ENCODE data around the gene COBLL1.

GRCh38 chr2:164773635-164774034, 68.0 kb downstream of the COBLL1 start:
- TF ChIP-seq, protein P1, sequence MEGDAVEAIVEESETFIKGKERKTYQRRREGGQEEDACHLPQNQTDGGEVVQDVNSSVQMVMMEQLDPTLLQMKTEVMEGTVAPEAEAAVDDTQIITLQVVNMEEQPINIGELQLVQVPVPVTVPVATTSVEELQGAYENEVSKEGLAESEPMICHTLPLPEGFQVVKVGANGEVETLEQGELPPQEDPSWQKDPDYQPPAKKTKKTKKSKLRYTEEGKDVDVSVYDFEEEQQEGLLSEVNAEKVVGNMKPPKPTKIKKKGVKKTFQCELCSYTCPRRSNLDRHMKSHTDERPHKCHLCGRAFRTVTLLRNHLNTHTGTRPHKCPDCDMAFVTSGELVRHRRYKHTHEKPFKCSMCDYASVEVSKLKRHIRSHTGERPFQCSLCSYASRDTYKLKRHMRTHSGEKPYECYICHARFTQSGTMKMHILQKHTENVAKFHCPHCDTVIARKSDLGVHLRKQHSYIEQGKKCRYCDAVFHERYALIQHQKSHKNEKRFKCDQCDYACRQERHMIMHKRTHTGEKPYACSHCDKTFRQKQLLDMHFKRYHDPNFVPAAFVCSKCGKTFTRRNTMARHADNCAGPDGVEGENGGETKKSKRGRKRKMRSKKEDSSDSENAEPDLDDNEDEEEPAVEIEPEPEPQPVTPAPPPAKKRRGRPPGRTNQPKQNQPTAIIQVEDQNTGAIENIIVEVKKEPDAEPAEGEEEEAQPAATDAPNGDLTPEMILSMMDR (IDR thresholded peaks at IDR 0.05) = no peak
- no peak for TF ChIP-seq POLR2A (IDR thresholded peaks at IDR 0.05)

Measured in right lobe of liver (tissue), 4 donors.